Thoracic aorta (tissue), 2 donors: ENCODE results near the gene ERLEC1. TPM values are rescaled to one million over a fixed set of nuclear protein-coding genes. Genes with fewer than 3 reads are reported as not detected.
"Not testable (repeated sequence)": the region's sequence is repeated elsewhere in the genome, so short reads cannot be mapped to it uniquely, and the experiment has no call there.

ENCODE experiments used
- ATAC-seq: fragments of 150-250 bp; one replicate; pipeline ENCODE4 v1.8.0; 2017; ENCODE audit warnings: low read depth; ENCODE audit not compliant: insufficient number of reproducible peaks, low FRiP score
- DNase-seq: peaks from one replicate; pipeline ENCODE4 v3.0.0-alpha.2; 2020; ENCODE audit warnings: low spot score
- H3K27ac ChIP-seq, 2 donors: fragments of 200-600 bp; sonication (generic); 1 replicate in 1 of 2; 2 replicates in 1 of 2; pipeline ENCODE4 v1.5.1; 2016; ENCODE audit warnings: mild to moderate bottlenecking in 2 of 2, moderate library complexity in 2 of 2
- H3K27me3 ChIP-seq: fragments of 200-600 bp; sonication (generic); replicated peaks from 2 replicates; pipeline ENCODE4 v1.6.0; 2016; ENCODE audit warnings: mild to moderate bottlenecking; ENCODE audit not compliant: insufficient read depth
- H3K36me3 ChIP-seq: fragments of 200-600 bp; sonication (generic); one replicate; pipeline ENCODE4 v1.5.1; 2016
- H3K4me1 ChIP-seq, 2 donors: fragments of 200-600 bp; sonication (generic); 1 replicate in 1 of 2; 2 replicates in 1 of 2; pipeline versions ENCODE4 v1.5.1 to v1.6.0; 2016; ENCODE audit warnings: low read depth in 2 of 2, mild to moderate bottlenecking in 1 of 2; ENCODE audit not compliant: control insufficient read depth in 1 of 2
- H3K4me3 ChIP-seq: fragments of 200-600 bp; sonication (generic); 2 replicates; pipeline ENCODE4 v1.5.1; 2016; ENCODE audit warnings: mild to moderate bottlenecking
- H3K9me3 ChIP-seq: fragments of 200-600 bp; sonication (generic); 2 replicates; pipeline ENCODE4 v1.5.1; 2016
- CTCF ChIP-seq: fragments of 200-600 bp; sonication (generic); IDR thresholded peaks from one replicate; pipeline ENCODE4 v1.5.1; 2019; ENCODE audit warnings: antibody characterized with exemption
- total RNA-seq, 2 donors: library from RNA; depleted of rRNA; stranded (reverse); fragments of >200 nt; gene quantifications; one replicate each; pipeline versions ENCODE4 v1.1.0 to v1.2.3, GENCODE V29; 2016

ERLEC1 gene
- total RNA-seq, 2 donors from 2014 or later = 50.3 to 88.5 TPM

- no peaks in the 10 kb centered on the region for H3K9me3 ChIP-seq
- ATAC-seq (no peak), DNase-seq (no peak)
- no peaks in the 10 kb centered on the region for H3K36me3 ChIP-seq
- H3K27ac ChIP-seq = no peak overlapping the region
- H3K27me3 ChIP-seq = no peaks in the 10 kb centered on the region
- no peaks in the 10 kb centered on the region for H3K4me1 ChIP-seq
- no peak overlapping the region for H3K4me3 ChIP-seq
- TF ChIP-seq CTCF = no peak
Observed at GRCh38 chr2:53842891-53843290, 56.0 kb downstream of the ERLEC1 start.

GRCh38 chr2:53843595-53843994 lies 56.8 kb downstream of the ERLEC1 start:
- H3K27ac ChIP-seq = no peak overlapping the region
- no peak for TF ChIP-seq CTCF
- no peak for DNase-seq
- no peak overlapping the region for H3K4me3 ChIP-seq
- H3K4me1 ChIP-seq = no peaks in the 10 kb centered on the region
- no peaks in the 10 kb centered on the region for H3K9me3 ChIP-seq
- no peak for ATAC-seq
- H3K27me3 ChIP-seq = no peaks in the 10 kb centered on the region
- no peaks in the 10 kb centered on the region for H3K36me3 ChIP-seq

GRCh38 chr2:53848062-53848461 lies 61.2 kb downstream of the ERLEC1 start:
- Histone ChIP-seq H3K4me3 (no peak overlapping the region), H3K4me1 (no peaks in the 10 kb centered on the region), H3K27ac (no peak overlapping the region), H3K27me3 (no peaks in the 10 kb centered on the region), H3K36me3 (peaks cover 5% of the 10 kb centered on the region), H3K9me3 (no peaks in the 10 kb centered on the region)
- ATAC-seq = no peak
- no peak for TF ChIP-seq CTCF
- no peak for DNase-seq

- H3K4me3 ChIP-seq, H3K9me3 ChIP-seq, H3K4me1 ChIP-seq, DNase-seq, H3K36me3 ChIP-seq, H3K27ac ChIP-seq, ATAC-seq, H3K27me3 ChIP-seq: not testable (repeated sequence)
Observed at GRCh38 chr2:53851052-53851757, 64.4 kb downstream of the ERLEC1 start.

GRCh38 chr2:53852532-53852931 lies 65.7 kb downstream of the ERLEC1 start:
- no peak for DNase-seq
- Histone ChIP-seq H3K27me3 (no peaks in the 10 kb centered on the region), H3K27ac (no peak overlapping the region), H3K4me3 (no peak overlapping the region), H3K36me3 (peaks cover 5% of the 10 kb centered on the region), H3K4me1 (no peaks in the 10 kb centered on the region), H3K9me3 (no peaks in the 10 kb centered on the region)
- no peak for TF ChIP-seq CTCF
- no peak for ATAC-seq

GRCh38 chr2:53854678-53855077 lies 67.8 kb downstream of the ERLEC1 start:
- Histone ChIP-seq H3K27me3 (no peaks in the 10 kb centered on the region), H3K4me1 (no peaks in the 10 kb centered on the region), H3K9me3 (no peaks in the 10 kb centered on the region), H3K4me3 (no peak overlapping the region), H3K27ac (no peak overlapping the region), H3K36me3 (peaks cover 5% of the 10 kb centered on the region)
- TF ChIP-seq CTCF = no peak
- DNase-seq (no peak), ATAC-seq (no peak)
